Measurements from ENCODE around the gene POU6F2.

Gene POU6F2

GRCh38 chr7:39460486-39460885 lies 482.8 kb downstream of the POU6F2 start:
- DNase-seq, result no peak
- H3K4me3 Mint-ChIP-seq, result no peak overlapping the region
- CTCF ChIA-PET, result interaction anchor here (0.7 kb wide), 1 partner anchor 492 kb away, joined by 3 read pairs; no protein-coding TSS in a partner anchor
- H3K9me3 Mint-ChIP-seq, result no peaks in the 10 kb centered on the region
- H3K4me1 Mint-ChIP-seq, result peaks cover 5% of the 10 kb centered on the region
- no peaks in the 10 kb centered on the region for H3K36me3 Mint-ChIP-seq
- H3K27me3 Mint-ChIP-seq, result peaks cover 24% of the 10 kb centered on the region
- H3K27ac Mint-ChIP-seq, result no peak overlapping the region

- Mint-ChIP-seq H3K4me1 (peaks cover 9% of the 10 kb centered on the region), H3K9me3 (no peaks in the 10 kb centered on the region), H3K27me3 (peaks cover 24% of the 10 kb centered on the region), H3K27ac (no peak overlapping the region), H3K4me3 (no peak overlapping the region), H3K36me3 (no peaks in the 10 kb centered on the region)
- CTCF ChIA-PET, result no interaction called here
- no peak for DNase-seq
These were observed 483.6 kb downstream of the POU6F2 start for GRCh38 chr7:39461263-39461820.

DNA sequence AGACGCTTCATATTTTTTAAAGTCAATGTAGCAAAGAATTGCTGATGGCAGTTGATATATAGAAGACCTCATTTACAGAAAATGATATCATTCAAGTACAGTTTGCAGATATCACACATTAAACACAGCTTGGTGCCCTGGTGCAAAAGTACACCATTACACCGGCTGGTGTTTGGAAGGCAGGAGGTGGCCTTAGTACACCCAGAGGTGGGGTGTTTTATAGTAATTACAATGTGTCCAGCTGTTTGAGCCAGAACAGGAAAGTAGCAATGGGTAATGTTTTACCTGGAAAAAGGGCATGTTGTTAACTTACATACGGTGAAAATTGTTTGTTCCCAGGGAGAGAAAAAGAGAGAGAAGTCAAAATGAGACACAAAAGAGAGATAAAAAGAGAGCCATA lies 485.5 kb downstream of the POU6F2 start:
- CTCF ChIA-PET, result interaction anchor here (1.1 to 1.4 kb wide), 2 partner anchors 9 kb away, joined by 6 to 8 read pairs; no protein-coding TSS in a partner anchor

GRCh38 chr7:39464350-39465054 lies 486.8 kb downstream of the POU6F2 start:
- Mint-ChIP-seq H3K27me3 (peaks cover 27% of the 10 kb centered on the region), H3K9me3 (no peaks in the 10 kb centered on the region), H3K4me1 (peaks cover 9% of the 10 kb centered on the region), H3K27ac (no peak overlapping the region), H3K36me3 (no peaks in the 10 kb centered on the region), H3K4me3 (no peak overlapping the region)
- DNase-seq, result no peak
- CTCF ChIA-PET, result interaction anchor here (1.3 to 4.0 kb wide), 3 partner anchors 10 to 56 kb away, joined by 3 to 28 read pairs (median 6); no protein-coding TSS in a partner anchor

More for the DNA sequence above, 485.5 kb downstream of the POU6F2 start:
- Mint-ChIP-seq H3K4me1 (peaks cover 9% of the 10 kb centered on the region), H3K27ac (no peak overlapping the region), H3K27me3 (peaks cover 24% of the 10 kb centered on the region), H3K36me3 (no peaks in the 10 kb centered on the region), H3K4me3 (no peak overlapping the region), H3K9me3 (no peaks in the 10 kb centered on the region)
- DNase-seq, result no peak

DNA sequence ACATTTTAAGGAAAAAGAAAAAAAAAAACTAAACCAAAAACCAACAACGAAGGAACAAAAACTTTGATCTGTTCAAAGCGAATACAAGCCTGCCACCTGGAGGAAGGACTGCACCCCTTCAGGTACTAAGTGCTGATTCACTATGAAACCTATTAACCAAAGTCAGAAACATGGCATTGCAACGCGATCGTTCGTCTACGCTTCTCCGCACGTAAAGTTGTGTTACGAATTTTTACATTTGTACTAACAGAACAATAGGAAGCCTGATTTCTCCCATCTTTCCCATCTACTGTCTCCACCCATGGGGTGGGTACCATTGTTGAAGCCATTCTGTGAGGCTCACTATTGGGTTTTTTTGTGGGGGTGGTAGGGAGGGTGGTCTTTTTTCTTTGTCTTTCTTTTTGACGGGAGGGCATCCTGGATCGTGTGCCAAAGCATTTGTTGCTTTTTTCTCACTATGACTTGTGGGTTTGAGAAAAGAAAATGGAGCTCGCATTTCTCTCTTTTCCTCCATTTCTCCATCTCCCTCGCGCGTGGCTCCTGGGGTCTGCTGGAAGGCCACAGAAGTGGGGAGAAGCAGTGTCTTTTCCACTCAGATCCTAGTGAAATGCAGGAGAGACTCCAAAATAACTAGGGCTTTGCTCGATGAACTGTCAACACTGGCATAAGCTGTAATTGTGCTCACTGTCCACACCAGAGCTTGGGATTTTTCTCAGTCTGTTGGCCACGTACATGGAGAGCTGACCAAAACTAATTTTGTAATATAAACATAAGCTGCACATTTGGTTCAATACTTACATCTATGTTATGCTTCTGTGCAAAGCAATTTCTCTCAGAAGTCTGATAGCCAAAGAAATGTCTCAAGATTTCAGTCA lies 487.6 kb downstream of the POU6F2 start:
- H3K4me3 Mint-ChIP-seq, result no peak overlapping the region
- CTCF ChIA-PET, result interaction anchor here (0.6 to 4.0 kb wide), 5 partner anchors 10 to 668 kb away, joined by 3 to 28 read pairs (median 3); no protein-coding TSS in a partner anchor
- no peaks in the 10 kb centered on the region for H3K9me3 Mint-ChIP-seq
- no peak overlapping the region for H3K27ac Mint-ChIP-seq
- DNase-seq, result peak; percentile 61
- H3K36me3 Mint-ChIP-seq, result no peaks in the 10 kb centered on the region
- peaks cover 27% of the 10 kb centered on the region for H3K27me3 Mint-ChIP-seq
- peaks cover 9% of the 10 kb centered on the region for H3K4me1 Mint-ChIP-seq

- Mint-ChIP-seq H3K4me1 (peaks cover 9% of the 10 kb centered on the region), H3K9me3 (no peaks in the 10 kb centered on the region), H3K4me3 (no peak overlapping the region), H3K27me3 (peaks cover 22% of the 10 kb centered on the region), H3K27ac (no peak overlapping the region), H3K36me3 (no peaks in the 10 kb centered on the region)
- CTCF ChIA-PET, result interaction anchor here (0.6 to 4.0 kb wide), 4 partner anchors 13 to 1643 kb away, joined by 3 to 28 read pairs (median 4); no protein-coding TSS in a partner anchor
- no peak for DNase-seq
These were observed 490.6 kb downstream of the POU6F2 start for GRCh38 chr7:39468261-39468660.

- DNase-seq, result no peak
- Mint-ChIP-seq H3K9me3 (no peaks in the 10 kb centered on the region), H3K4me1 (peaks cover 9% of the 10 kb centered on the region), H3K4me3 (no peak overlapping the region), H3K36me3 (no peaks in the 10 kb centered on the region), H3K27me3 (peaks cover 20% of the 10 kb centered on the region), H3K27ac (no peak overlapping the region)
- CTCF ChIA-PET, result interaction anchor here (1.0 to 4.0 kb wide), 2 partner anchors 14 to 26 kb away, joined by 5 to 28 read pairs; no protein-coding TSS in a partner anchor
These were observed 491.2 kb downstream of the POU6F2 start for GRCh38 chr7:39468808-39469374.

- H3K27ac Mint-ChIP-seq, result no peak overlapping the region
- H3K4me1 Mint-ChIP-seq, result no peaks in the 10 kb centered on the region
- no peaks in the 10 kb centered on the region for H3K36me3 Mint-ChIP-seq
- H3K9me3 Mint-ChIP-seq, result no peaks in the 10 kb centered on the region
- peaks cover 20% of the 10 kb centered on the region for H3K27me3 Mint-ChIP-seq
- no peak for DNase-seq
- CTCF ChIA-PET, result no interaction called here
- H3K4me3 Mint-ChIP-seq, result no peak overlapping the region
These were observed 503.2 kb downstream of the POU6F2 start for GRCh38 chr7:39480901-39481300.

- no peak overlapping the region for H3K27ac Mint-ChIP-seq
- CTCF ChIA-PET, result interaction anchor here (1.2 to 1.3 kb wide), 3 partner anchors 22 to 34 kb away, joined by 3 to 4 read pairs (median 3); no protein-coding TSS in a partner anchor
These were observed 511.0 kb downstream of the POU6F2 start for GRCh38 chr7:39488467-39489393.

DNA sequence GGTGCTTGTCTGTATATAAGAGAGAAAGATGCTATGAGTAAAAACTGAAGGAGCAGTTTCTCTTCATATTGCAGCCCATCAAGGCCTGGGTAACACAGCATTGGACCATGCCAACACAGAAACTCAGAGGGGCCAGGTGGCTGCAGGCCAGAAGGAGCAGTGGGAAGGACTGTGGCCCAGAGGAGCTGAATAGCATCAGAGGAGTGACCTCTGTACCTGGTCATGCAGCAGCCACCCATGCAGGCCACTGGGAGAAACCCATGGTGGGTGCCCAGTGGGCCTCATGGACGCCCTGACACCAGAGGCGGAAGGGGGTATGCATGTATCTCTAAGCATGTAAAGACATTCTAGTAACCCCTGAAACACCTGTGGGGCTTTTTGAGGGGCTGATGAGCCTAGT lies 512.6 kb downstream of the POU6F2 start:
- no peak for DNase-seq
- Mint-ChIP-seq H3K9me3 (no peaks in the 10 kb centered on the region), H3K4me3 (no peak overlapping the region), H3K27me3 (peaks cover 28% of the 10 kb centered on the region), H3K27ac (no peak overlapping the region), H3K4me1 (no peaks in the 10 kb centered on the region), H3K36me3 (no peaks in the 10 kb centered on the region)
- CTCF ChIA-PET, result interaction anchor here (1.3 kb wide), 1 partner anchor 24 kb away, joined by 3 read pairs; no protein-coding TSS in a partner anchor

More at GRCh38 chr7:39488467-39489393, 511.0 kb downstream of the POU6F2 start:
- Mint-ChIP-seq H3K27me3 (peaks cover 28% of the 10 kb centered on the region), H3K4me3 (no peak overlapping the region), H3K4me1 (no peaks in the 10 kb centered on the region), H3K9me3 (no peaks in the 10 kb centered on the region), H3K36me3 (no peaks in the 10 kb centered on the region)
- no peak for DNase-seq

DNA sequence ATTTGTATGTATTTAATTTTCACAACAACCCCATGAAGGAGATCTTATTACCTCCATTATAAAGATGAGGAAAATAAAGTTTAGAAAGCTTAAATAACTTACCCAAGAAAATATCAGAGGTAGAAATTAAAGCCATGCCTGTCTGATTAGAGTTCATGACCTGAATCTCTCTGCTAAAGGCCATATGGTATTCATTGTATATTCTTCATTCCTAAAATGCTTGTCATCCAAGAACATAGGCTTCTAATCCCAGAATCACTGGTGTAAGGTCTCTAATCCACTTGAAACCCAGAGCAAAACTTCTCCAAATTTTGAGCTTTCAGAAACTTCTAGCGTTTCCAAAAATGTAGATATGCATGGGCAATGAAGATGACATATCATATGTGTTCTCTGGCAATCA lies 516.2 kb downstream of the POU6F2 start:
- CTCF ChIA-PET, result interaction anchor here (1.2 to 1.5 kb wide), 2 partner anchors 27 to 40 kb away, joined by 3 read pairs; no protein-coding TSS in a partner anchor
- peaks cover 24% of the 10 kb centered on the region for H3K27me3 Mint-ChIP-seq

DNA sequence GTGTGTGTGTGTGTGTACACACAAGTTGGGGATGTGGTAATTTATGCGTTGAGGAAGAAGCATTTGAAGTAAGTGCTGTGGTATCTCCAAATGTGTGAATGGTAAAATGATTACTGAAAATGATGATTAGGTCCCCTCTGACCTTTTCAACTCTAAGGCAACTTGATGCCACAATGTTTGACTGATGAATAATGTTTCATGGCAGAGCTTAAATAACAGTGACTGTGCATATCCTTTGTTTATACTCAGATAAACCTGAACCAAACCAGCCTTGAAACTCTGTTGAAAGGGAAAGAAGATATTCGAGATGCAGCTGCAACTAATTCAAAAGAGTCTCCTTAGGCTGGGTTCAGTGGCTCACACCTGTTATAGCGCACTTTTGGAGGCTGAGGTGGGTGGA lies 523.6 kb downstream of the POU6F2 start:
- Mint-ChIP-seq H3K36me3 (no peaks in the 10 kb centered on the region), H3K4me1 (no peaks in the 10 kb centered on the region), H3K4me3 (no peak overlapping the region), H3K9me3 (no peaks in the 10 kb centered on the region), H3K27me3 (peaks cover 15% of the 10 kb centered on the region), H3K27ac (no peak overlapping the region)
- CTCF ChIA-PET, result interaction anchor here (0.7 kb wide), 1 partner anchor 48 kb away, joined by 3 read pairs; no protein-coding TSS in a partner anchor
- DNase-seq, result no peak

More for the DNA sequence above, 516.2 kb downstream of the POU6F2 start:
- no peak overlapping the region for H3K27ac Mint-ChIP-seq
- H3K9me3 Mint-ChIP-seq, result no peaks in the 10 kb centered on the region
- no peak overlapping the region for H3K4me3 Mint-ChIP-seq
- H3K36me3 Mint-ChIP-seq, result no peaks in the 10 kb centered on the region
- H3K4me1 Mint-ChIP-seq, result no peaks in the 10 kb centered on the region
- no peak for DNase-seq

DNA sequence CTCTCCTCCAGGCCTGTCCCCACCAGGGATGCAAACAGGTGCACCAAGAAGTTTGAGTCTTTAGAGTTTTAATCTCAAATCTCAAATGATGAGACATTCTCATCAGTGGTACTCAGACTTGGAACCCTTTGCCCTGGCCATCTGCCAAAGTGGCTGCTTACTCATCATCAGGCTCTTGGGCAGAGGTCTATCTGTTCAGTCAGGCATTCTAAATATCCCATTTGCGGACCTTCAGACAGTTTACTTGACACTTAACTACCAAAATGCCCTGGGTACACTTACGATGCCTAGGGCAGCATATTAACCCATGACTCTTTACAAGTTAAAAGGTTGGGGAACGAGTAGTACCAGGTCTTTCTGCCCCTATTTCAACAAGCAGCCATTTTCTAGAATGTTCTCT lies 527.3 kb downstream of the POU6F2 start:
- no peak overlapping the region for H3K27ac Mint-ChIP-seq

More for the DNA sequence above, 527.3 kb downstream of the POU6F2 start:
- Mint-ChIP-seq H3K4me3 (no peak overlapping the region), H3K9me3 (peaks cover 3% of the 10 kb centered on the region), H3K4me1 (peaks cover 22% of the 10 kb centered on the region), H3K36me3 (no peaks in the 10 kb centered on the region), H3K27me3 (peaks cover 21% of the 10 kb centered on the region)
- no peak for DNase-seq
- CTCF ChIA-PET, result no interaction called here

Measured in activated naive CD4-positive, alpha-beta T cell treated with anti-CD3 and anti-CD28 coated beads, Interleukin-2, amount 10 ng/mL, durations not matched to agents 7 days and 5 days (primary cell).